ENCODE measurements around the gene CORO7.
A peak's percentile ranks its signal among the peaks of the same experiment; 100 is the strongest.

Gene CORO7

DNA sequence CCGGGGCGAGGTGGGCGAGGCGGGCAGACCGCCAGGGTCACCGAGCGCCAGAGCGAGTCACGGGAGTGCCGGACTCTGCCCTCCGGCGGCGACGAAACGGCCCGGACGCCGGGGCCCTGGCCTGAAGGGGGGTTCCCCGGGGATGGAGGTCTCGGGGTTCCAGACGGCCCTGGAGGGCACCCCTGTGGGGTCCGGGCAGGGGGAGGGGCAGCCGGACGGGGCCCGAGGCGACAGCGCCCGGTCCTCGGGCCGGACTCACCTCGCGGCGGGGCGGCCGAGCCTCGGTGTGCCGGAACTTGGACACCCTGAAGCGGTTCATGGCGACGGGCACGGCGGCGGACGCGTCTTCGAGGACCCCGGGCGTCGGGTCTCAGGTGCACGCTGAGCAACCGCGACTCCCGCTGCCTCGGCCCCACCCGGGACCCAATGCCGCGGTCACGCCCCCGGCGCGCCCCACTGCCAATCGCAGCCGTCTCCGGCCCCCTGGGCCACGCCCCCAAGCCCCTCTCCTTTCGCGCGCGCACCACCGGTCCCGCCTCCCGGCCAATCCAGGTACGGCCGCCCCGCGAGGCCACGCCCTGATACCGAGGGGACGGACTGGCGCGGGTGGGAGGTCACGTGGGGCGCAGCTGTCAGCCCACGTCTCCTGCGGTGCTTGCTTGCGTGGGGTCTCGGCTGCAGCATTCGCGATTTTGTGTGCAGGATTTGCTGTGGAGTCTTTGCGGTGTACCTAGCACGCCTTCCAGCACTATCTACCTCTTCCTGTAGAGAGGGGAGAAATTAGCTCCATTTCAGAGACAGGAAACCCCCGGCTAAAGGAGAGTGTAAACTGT is at the start of gene CORO7:
CORO7 (minus strand) TSS at position 397 of the 833 bp plus-strand sequence; CDS start at position 319, 78 bp downstream.
- in situ Hi-C loops (cut with MboI; ENCODE audit: low sequenced_read_pairs, unreplicated experiment), result no loop called here
- TF ChIP-seq, protein P1, sequence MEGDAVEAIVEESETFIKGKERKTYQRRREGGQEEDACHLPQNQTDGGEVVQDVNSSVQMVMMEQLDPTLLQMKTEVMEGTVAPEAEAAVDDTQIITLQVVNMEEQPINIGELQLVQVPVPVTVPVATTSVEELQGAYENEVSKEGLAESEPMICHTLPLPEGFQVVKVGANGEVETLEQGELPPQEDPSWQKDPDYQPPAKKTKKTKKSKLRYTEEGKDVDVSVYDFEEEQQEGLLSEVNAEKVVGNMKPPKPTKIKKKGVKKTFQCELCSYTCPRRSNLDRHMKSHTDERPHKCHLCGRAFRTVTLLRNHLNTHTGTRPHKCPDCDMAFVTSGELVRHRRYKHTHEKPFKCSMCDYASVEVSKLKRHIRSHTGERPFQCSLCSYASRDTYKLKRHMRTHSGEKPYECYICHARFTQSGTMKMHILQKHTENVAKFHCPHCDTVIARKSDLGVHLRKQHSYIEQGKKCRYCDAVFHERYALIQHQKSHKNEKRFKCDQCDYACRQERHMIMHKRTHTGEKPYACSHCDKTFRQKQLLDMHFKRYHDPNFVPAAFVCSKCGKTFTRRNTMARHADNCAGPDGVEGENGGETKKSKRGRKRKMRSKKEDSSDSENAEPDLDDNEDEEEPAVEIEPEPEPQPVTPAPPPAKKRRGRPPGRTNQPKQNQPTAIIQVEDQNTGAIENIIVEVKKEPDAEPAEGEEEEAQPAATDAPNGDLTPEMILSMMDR (IDR thresholded peaks at IDR 0.05; ENCODE audit: borderline replicate concordance, control extremely low read depth, extremely low read depth, insufficient read depth, missing control alignments), result no peak
- DNase-seq (ENCODE audit: low spot score), result peak; percentile 97

DNA sequence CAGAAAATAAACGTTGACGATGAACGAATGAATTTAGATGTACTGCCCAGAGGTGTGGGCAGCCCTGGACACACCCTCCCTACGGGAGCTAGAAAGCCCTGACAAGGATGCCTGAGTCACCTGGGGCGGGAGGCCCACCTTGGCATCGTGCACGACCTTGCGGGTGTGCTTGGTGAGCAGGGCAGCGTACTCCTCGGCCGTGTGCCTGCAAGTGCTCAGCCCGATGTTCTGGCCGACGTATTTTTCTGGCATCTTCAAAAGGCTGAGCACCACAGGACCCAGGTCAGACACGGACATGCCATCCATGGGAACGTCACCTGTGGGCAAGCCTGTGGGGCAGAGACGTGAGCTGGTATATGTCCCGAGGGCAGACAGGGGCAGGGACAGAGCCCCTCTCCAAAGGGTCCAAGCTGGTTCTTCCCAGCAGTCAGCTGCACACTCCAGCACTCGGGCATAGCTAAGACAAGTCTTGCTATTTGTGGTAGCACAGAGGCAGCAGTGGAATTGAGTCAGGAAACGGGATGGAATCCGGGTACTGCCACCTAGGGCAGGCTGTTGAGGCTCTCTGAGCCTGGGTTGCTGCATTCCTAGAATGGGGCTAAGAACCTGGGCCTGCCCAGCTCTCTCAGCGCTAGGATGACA is 47.2 kb upstream of the CORO7 start:
- no peak for DNase-seq (ENCODE audit: low spot score)
- in situ Hi-C loops (cut with MboI; ENCODE audit: low sequenced_read_pairs, unreplicated experiment), result no loop called here
- TF ChIP-seq, protein P1 (IDR thresholded peaks at IDR 0.05; ENCODE audit: borderline replicate concordance, control extremely low read depth, extremely low read depth, insufficient read depth, missing control alignments), result no peak

DNA sequence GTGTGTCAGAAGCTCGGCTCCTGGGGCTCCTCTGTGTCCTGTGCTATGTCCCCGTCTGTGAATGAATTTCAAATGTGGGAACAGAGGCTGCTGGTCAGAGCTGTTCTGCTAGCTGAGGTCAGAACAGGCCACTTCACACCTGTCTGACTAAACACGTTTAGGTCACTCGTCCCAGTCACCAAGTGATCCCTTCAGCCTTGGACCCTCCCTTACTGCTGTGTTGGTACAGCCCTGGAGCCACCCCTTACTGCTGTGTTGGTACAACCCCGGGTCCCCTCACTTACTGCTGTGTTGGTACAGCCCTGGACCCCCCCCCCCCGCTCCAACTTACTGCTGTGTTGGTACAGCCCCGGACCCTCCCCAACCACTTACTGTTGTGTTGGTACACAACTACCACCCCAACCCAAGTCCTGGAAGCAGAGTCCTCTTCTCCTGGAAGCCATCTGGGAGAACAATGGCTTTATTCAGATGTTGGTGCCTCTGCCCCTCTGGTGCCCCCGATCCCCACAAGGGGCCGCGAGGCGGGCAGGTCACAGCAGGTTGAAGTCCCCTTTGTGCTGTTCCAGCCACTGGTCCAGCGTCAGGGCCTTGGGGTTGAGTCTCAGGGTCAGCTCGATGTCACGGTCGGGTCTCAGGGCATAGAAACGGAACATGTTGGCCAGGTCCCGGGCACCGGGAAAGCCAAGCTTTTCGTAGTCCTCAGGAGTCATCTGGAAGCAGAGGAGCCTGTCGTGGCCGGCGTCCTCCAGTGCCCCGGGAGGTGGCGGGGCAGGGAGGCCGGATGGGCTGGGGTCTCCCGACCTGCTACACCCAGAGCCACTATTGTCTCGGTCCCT is 45.1 kb upstream of the CORO7 start:
- TF ChIP-seq, protein P1 (IDR thresholded peaks at IDR 0.05; ENCODE audit: borderline replicate concordance, control extremely low read depth, extremely low read depth, insufficient read depth, missing control alignments), result no peak
- DNase-seq (ENCODE audit: low spot score), result no peak
- in situ Hi-C loops (cut with MboI; ENCODE audit: low sequenced_read_pairs, unreplicated experiment), result no loop called here

DNA sequence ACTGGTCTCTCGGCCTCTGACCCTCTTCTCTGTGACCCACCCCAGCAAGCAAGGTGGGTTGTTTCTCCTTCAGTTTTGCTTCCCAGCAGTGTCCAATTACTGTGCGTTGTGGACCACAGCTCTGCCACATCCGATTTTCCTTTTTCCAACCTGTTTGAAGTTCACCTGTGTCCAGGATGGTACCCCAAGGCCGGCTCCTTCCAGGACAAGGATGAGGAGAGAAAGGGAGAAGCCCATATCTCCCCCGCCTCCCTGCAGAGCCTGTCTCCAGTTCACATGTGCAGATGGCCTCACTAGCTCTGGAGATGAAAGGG is 44.5 kb upstream of the CORO7 start:
- peak; percentile 22 for DNase-seq (ENCODE audit: low spot score)
- TF ChIP-seq, protein P1 (IDR thresholded peaks at IDR 0.05; ENCODE audit: borderline replicate concordance, control extremely low read depth, extremely low read depth, insufficient read depth, missing control alignments), result no peak
- in situ Hi-C loops (cut with MboI; ENCODE audit: low sequenced_read_pairs, unreplicated experiment), result no loop called here

DNA sequence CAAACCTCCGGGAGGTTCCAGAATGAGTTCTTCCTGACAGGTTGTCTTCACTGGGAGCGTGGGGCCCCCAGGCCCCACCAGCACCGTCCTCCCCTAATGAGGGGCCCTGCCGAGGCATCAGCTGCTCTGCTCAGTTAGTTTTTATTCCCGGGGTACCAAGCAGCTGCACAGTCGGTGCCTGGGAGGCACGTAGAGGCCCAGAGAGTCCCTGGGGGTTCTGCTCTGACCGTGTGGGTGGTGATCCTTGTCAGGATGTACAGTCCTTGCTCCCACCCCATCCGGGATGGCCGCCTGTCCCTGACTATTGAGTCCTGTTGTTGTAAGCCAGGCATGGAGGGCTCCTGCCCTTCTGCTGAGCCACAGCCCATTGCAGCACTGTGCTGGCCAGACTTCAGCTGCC is 39.6 kb upstream of the CORO7 start:
- TF ChIP-seq, protein P1 (IDR thresholded peaks at IDR 0.05; ENCODE audit: borderline replicate concordance, control extremely low read depth, extremely low read depth, insufficient read depth, missing control alignments), result no peak
- in situ Hi-C loops (cut with MboI; ENCODE audit: low sequenced_read_pairs, unreplicated experiment), result no loop called here
- no peak for DNase-seq (ENCODE audit: low spot score)

DNA sequence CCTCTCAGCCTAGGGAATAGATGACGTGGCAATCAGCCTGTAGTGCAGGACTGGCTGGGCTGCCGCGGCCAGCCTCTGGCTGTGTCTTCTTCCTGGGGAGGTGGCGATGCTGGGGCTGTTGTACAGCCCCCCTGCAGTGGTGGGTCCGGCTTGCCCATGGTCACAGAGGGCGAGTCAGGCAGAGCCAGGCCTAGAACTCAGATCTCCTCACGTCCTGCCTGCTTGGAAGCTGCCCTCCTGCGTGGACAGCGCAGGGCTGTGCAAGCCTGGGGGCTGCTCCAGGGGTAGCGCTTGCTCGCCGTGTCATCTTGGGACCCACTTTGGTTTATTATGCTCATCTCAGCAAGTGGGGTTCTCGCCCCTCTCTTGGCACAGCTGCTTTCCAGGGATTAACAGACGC is 38.7 kb upstream of the CORO7 start:
- no peak for DNase-seq (ENCODE audit: low spot score)
- in situ Hi-C loops (cut with MboI; ENCODE audit: low sequenced_read_pairs, unreplicated experiment), result no loop called here
- TF ChIP-seq, protein P1 (IDR thresholded peaks at IDR 0.05; ENCODE audit: borderline replicate concordance, control extremely low read depth, extremely low read depth, insufficient read depth, missing control alignments), result no peak

Measured in GM13976 (cell line).